Heart right ventricle (tissue), 16 donors: ENCODE data around the gene PTPRM. TPM values are rescaled to one million over a fixed set of nuclear protein-coding genes. Genes with fewer than 3 reads are reported as not detected.

ENCODE experiments used
- ATAC-seq, 8 donors: fragments of 200-7000 bp; cut with Tn5 transposase; one replicate each; pipeline ENCODE4 v1.9.1; 2020; ENCODE audit warnings: mild to moderate bottlenecking in 8 of 8, moderate library complexity in 8 of 8, moderate number of reproducible peaks in 1 of 8
- DNase-seq, 2 donors: peaks; one replicate each; pipeline ENCODE4 v3.0.0-alpha.2; 2020
- H3K27ac ChIP-seq, 10 donors: fragments of 200-600 bp; sonication (generic) in 2 of 10; one replicate each; pipeline versions ENCODE4 v1.5.0 to v1.8.0; 2020 to 2022; ENCODE audit warnings: mild to moderate bottlenecking in 3 of 10
- H3K27me3 ChIP-seq, 7 donors: fragments of 200-600 bp; one replicate each; pipeline ENCODE4 v1.8.0; 2021 to 2022; ENCODE audit warnings: mild to moderate bottlenecking in 2 of 7
- H3K36me3 ChIP-seq, 9 donors: fragments of 200-600 bp; sonication (generic) in 1 of 9; one replicate each; pipeline versions ENCODE4 v1.5.0 to v1.8.0; 2020 to 2022; ENCODE audit warnings: mild to moderate bottlenecking in 2 of 9
- H3K4me1 ChIP-seq, 9 donors: fragments of 200-600 bp; sonication (generic) in 1 of 9; one replicate each; pipeline versions ENCODE4 v1.5.0 to v1.8.0; 2020 to 2022; ENCODE audit warnings: mild to moderate bottlenecking in 4 of 9
- H3K4me3 ChIP-seq, 10 donors: fragments of 200-600 bp; sonication (generic) in 2 of 10; one replicate each; pipeline versions ENCODE4 v1.5.0 to v1.8.0; 2020 to 2022; ENCODE audit warnings: mild to moderate bottlenecking in 7 of 10, moderate library complexity in 2 of 10
- H3K9me3 ChIP-seq, 11 donors: fragments of 200-600 bp in 10 of 11; sonication (generic) in 2 of 11; one replicate each; pipeline versions ENCODE4 v1.5.0 to v1.8.0; 2013 to 2022; ENCODE audit warnings: mild to moderate bottlenecking in 2 of 11, control low read depth in 1 of 11, moderate library complexity in 1 of 11
- CTCF ChIP-seq, 9 donors: fragments of 200-600 bp; sonication (generic) in 2 of 9; IDR thresholded peaks; one replicate each; pipeline versions ENCODE4 v1.5.0 to v1.8.0; 2021 to 2022; ENCODE audit warnings: antibody characterized with exemption in 9 of 9, mild to moderate bottlenecking in 5 of 9, moderate library complexity in 1 of 9
- WGBS, 2 donors: extraction: QIAGEN DNeasy Blood & Tissue Kit; methylation state at CpG; one replicate each; pipeline ENCODE4 v1.1.7; 2013; ENCODE audit warnings: inconsistent platforms in 1 of 2; 5-methylcytosine and 5-hydroxymethylcytosine counted together
- intact Hi-C, 10 donors: fragments of 100-400 bp; cut with DNase I; formaldehyde crosslinking; loops; one replicate each; pipeline versions ENCODE4 v1.11.1 to v1.14.2; 2022
- polyA plus RNA-seq, 2 donors: library from polyadenylated mRNA; stranded (reverse); fragments of 200-250 nt; gene quantifications; one replicate each; pipeline ENCODE4 v1.2.3, GENCODE V29; 2013
- total RNA-seq, 10 donors: library from RNA; stranded (reverse); fragmentation: NEBNext Ultra II Directional in 3 of 10; extraction: Animal tissue kit (Norgen Biotek cat#: 25700) in 3 of 10; gene quantifications; one replicate each; pipeline versions ENCODE4 v1.2.1 to v1.2.4, GENCODE V29; 2021 to 2023
- donor health status: Arrhythmogenic right ventricular cardiomyopathy.
- donor health status: ischemic (EF 13 %, LVEDD 7.1; RV severe dilation, severe dysfunction).
- donor health status: healthy with polysubstance abuse.
- donor health status: DM: no; HTN: yes; CAD: no.
- donor health status: DM: no; HTN: no; CAD: no.
- donor health status: ischemic (EF 25% LVEDD 6.9; RV normal size, moderate dysfunction).
- donor health status: ischemic (EF 25% LVEDD 5.7; RV mildly dilated, moderate dysfunction).
- donor health status: healthy.
- donor health status: DM: yes; HTN: yes; CAD: no.
- donor health status: Ischemic cardiomyopathy.
- donor health status: ischemic (EF 35%, LVEDD 5.7; RV mildly dilated, moderate dysfunction).
- donor health status: nonischemic (EF 11% LVEDD 7.7; RV severe dilation, severe dysfunction).
- donor health status: DM: yes; HTN: yes; CAD: no.
- donor health status: PGD.
- donor health status: ischemic (EF 29% LVEDD 5.4; RV normal size, mild dysfunction).
- donor health status: nonischemic (EF 23%, LVEDD 6.1; RV moderate dilation, normal function).

PTPRM gene
- total and polyA plus RNA-seq, 12 donors, result 81.7 to 170 (median 132) TPM

DNA sequence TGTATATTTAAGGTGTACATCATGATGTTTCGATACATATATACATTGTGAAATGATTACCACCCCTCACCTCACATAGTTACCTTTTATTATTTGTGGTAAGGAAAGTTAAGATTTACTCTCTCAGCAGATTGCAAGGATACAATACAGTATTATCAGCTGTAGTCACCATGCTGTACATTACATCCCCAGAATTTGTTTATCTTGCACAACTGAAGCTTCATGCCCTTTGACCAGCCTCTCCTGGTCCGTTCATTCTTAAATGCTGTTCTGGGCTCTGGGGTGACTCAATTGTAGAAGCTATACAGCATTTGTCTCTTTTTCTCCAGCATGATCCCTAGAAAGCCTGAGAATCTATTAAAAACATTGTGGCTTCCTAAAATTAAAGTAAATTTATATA is 90.8 kb downstream of the PTPRM start:
- no peaks in the 10 kb centered on the region for H3K27me3 ChIP-seq
- H3K4me1 ChIP-seq, result peaks cover 6 to 86% (median 50%) of the 10 kb centered on the region in 9 donors
- 84 to 87% methylated on average over 2 of the region's 2 CpGs for WGBS, 2 donors
- peaks cover 0 to 3% (median 0%) of the 10 kb centered on the region in 11 donors for H3K9me3 ChIP-seq
- intact Hi-C loops, result loop anchor here in 1 of 10 donors (5.0 kb wide), 1 partner anchor 41 kb away; no protein-coding TSS in a partner anchor
- H3K36me3 ChIP-seq, result peaks cover 0 to 8% (median 0%) of the 10 kb centered on the region in 9 donors
- ATAC-seq (no peak), DNase-seq (no peak)
- no peak for TF ChIP-seq CTCF (IDR thresholded peaks at IDR 0.05)
- H3K4me3 ChIP-seq, result no peak overlapping the region
- H3K27ac ChIP-seq, result peak overlapping the region in 8 of 10 donors; percentile 3 to 87 (median 72)

GRCh38 chr18:7658701-7659100 is 91.6 kb downstream of the PTPRM start:
- Histone ChIP-seq H3K9me3 (peaks cover 0 to 3% (median 0%) of the 10 kb centered on the region in 11 donors), H3K36me3 (peaks cover 0 to 10% (median 0%) of the 10 kb centered on the region in 9 donors), H3K27ac (peak overlapping the region in 6 of 10 donors; percentile 53 to 87 (median 80)), H3K4me1 (peaks cover 6 to 94% (median 58%) of the 10 kb centered on the region in 9 donors), H3K4me3 (no peak overlapping the region), H3K27me3 (no peaks in the 10 kb centered on the region)
- no peak for TF ChIP-seq CTCF (IDR thresholded peaks at IDR 0.05)
- DNase-seq (no peak), ATAC-seq (no peak)
- intact Hi-C loops, result loop anchor here in 1 of 10 donors (5.0 kb wide), 1 partner anchor 41 kb away; no protein-coding TSS in a partner anchor
- WGBS, 2 donors, result 89 to 95% methylated on average over 1 of the region's 1 CpG

- 92% methylated on average over 1 of the region's 1 CpG for WGBS, 2 donors
- Histone ChIP-seq H3K36me3 (peaks cover 0 to 10% (median 0%) of the 10 kb centered on the region in 9 donors), H3K27ac (no peak overlapping the region), H3K9me3 (no peaks in the 10 kb centered on the region), H3K27me3 (no peaks in the 10 kb centered on the region), H3K4me3 (no peak overlapping the region), H3K4me1 (peaks cover 3 to 91% (median 54%) of the 10 kb centered on the region in 9 donors)
- no peak for TF ChIP-seq CTCF (IDR thresholded peaks at IDR 0.05)
- ATAC-seq, result no peak
- intact Hi-C loops, result no loop called here
- DNase-seq, result no peak
Observed at GRCh38 chr18:7661207-7661606, 94.1 kb downstream of the PTPRM start.

DNA sequence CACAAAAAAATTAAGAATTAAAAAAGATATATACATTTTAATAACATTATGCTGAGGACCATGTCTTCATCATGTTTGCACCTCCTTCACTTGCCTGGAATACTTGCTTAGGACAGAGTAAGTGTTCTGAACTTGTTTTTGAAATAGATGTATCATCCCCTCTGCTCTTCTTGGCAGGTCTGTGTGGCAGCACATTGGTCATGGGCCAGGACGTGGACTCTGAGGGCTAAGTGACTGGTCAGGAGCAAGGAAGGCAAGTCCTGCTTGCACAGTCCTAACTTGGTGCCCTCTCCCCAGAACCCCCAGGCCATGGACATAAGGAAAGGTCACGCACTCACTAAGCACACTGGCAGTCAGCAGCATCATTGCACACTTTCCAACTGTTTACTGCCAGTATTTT is 95.8 kb downstream of the PTPRM start:
- intact Hi-C loops, result no loop called here
- Histone ChIP-seq H3K27me3 (no peaks in the 10 kb centered on the region), H3K36me3 (peaks cover 0 to 10% (median 0%) of the 10 kb centered on the region in 9 donors), H3K27ac (peak overlapping the region in 3 of 10 donors; percentile 29 to 46 (median 44)), H3K4me3 (no peak overlapping the region), H3K4me1 (peaks cover 0 to 85% (median 52%) of the 10 kb centered on the region in 9 donors), H3K9me3 (no peaks in the 10 kb centered on the region)
- 73 to 75% methylated on average over 2 of the region's 2 CpGs for WGBS, 2 donors
- ATAC-seq, result peak in 6 of 8 donors; percentile 19 to 77 (median 68)
- no peak for TF ChIP-seq CTCF (IDR thresholded peaks at IDR 0.05)
- peak in 1 of 2 donors; percentile 28 for DNase-seq
